ENCODE data around the gene ZKSCAN4. TPM values are rescaled to one million over a fixed set of nuclear protein-coding genes. Genes with fewer than 3 reads are reported as not detected.

The ZKSCAN4 gene
- total and polyA plus RNA-seq, 7 donors = 0.83 to 2.2 (median 1.7) TPM

GRCh38 chr6:28282926-28283325, 30.9 kb upstream of the ZKSCAN4 start:
- no peak for TF ChIP-seq CTCF (IDR thresholded peaks at IDR 0.05)
- H3K9me3 ChIP-seq = peaks cover 5% of the 10 kb centered on the region
- H3K4me1 ChIP-seq = no peaks in the 10 kb centered on the region
- peaks cover 3 to 45% of the 10 kb centered on the region in 2 donors for H3K36me3 ChIP-seq (ENCODE audit: insufficient read depth in 1 of 2, low read depth in 1 of 2)
- H3K27me3 ChIP-seq (ENCODE audit: insufficient read depth in 3 of 3, low read length in 2 of 3) = no peaks in the 10 kb centered on the region
- intact Hi-C loops (cut with DNase I) = loop anchor here in 1 of 2 donors (5.0 kb wide), 1 partner anchor 54 kb away; the partner anchor contains the start of gene ZSCAN31
- DNase-seq (no peak), ATAC-seq (no peak)
- no peak overlapping the region for H3K4me3 ChIP-seq
- 99 to 100% (median 100%) methylated on average over 2 of the region's 2 CpGs for WGBS, 3 donors
- H3K27ac ChIP-seq = no peak overlapping the region

DNA sequence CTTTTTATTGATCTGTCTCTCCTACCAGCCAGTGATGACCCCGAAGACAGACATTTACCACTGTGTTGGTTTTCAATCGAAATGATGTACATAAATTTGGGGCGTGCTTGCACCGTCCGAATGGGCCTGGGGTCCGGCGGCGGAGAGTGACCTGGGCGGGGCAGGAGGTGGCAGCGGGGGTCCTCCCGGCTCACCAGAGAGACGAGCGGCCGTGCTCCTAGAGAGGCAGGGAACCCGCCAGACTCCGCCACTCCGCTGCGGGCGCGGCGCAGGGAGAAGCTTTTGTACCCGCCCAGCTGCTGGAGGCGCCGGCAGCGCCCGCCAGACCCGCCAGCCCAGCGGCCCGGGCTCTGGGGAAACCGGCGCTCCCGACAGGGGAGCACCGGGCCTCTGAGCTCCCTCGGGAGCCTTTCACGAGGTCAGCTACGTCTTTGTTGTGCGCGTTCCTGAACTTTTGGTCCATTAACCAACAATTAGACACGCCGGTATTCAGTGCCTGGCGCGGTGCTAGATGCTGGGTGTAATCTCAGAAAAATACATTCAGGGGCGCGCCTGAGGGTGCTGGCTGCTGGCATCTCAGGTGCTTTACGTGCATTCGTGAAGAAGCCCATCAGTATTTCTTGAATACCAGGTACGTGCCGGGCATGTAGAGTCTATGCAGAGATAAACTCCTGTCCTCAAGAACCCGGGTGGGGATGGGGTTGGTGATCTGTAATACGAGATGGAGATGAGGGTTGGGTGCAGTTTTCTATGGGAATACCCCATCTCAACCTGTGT, 29.4 kb upstream of the ZKSCAN4 start, which contains the start of gene PGBD1:
PGBD1 (plus strand) TSS at position 285 of the 777 bp plus-strand sequence. CDS start 2,242 bp downstream, outside the sequence.
- DNase-seq (peak; percentile 82 to 86), ATAC-seq (peak; percentile 87 to 98 (median 94))
- peak within 1 kb of the TSS; percentile 33 for H3K27ac ChIP-seq
- peaks cover 2 to 45% of the 10 kb centered on the region in 2 donors for H3K36me3 ChIP-seq (ENCODE audit: insufficient read depth in 1 of 2, low read depth in 1 of 2)
- H3K4me3 ChIP-seq = peak within 1 kb of the TSS; percentile 76
- H3K9me3 ChIP-seq = peaks cover 5% of the 10 kb centered on the region
- no peaks in the 10 kb centered on the region for H3K4me1 ChIP-seq
- intact Hi-C loops (cut with DNase I) = loop anchor here in 1 of 2 donors (5.0 kb wide), 1 partner anchor 56 kb away; the partner anchor contains the start of gene ZSCAN31
- no peak for TF ChIP-seq CTCF (IDR thresholded peaks at IDR 0.05)
- no peaks in the 10 kb centered on the region for H3K27me3 ChIP-seq (ENCODE audit: insufficient read depth in 3 of 3, low read length in 2 of 3)
- 0 to 1% (median 0%) methylated on average over 49 to 50 of the region's 50 CpGs for WGBS, 3 donors

GRCh38 chr6:28280595-28281287, 28.7 kb upstream of the ZKSCAN4 start:
- Histone ChIP-seq H3K27ac (no peak overlapping the region), H3K9me3 (peaks cover 5% of the 10 kb centered on the region), H3K36me3 (ENCODE audit: insufficient read depth in 1 of 2, low read depth in 1 of 2) (peaks cover 5 to 45% of the 10 kb centered on the region in 2 donors), H3K4me1 (no peaks in the 10 kb centered on the region), H3K27me3 (ENCODE audit: insufficient read depth in 3 of 3, low read length in 2 of 3) (no peaks in the 10 kb centered on the region), H3K4me3 (peak overlapping the region; percentile 76)
- ATAC-seq (no peak), DNase-seq (no peak)
- WGBS, 3 donors = 36 to 47% (median 41%) methylated on average over 3 of the region's 3 CpGs
- intact Hi-C loops (cut with DNase I) = loop anchor here in 1 of 2 donors (5.0 kb wide), 1 partner anchor 57 kb away; the partner anchor contains the start of gene ZSCAN31
- TF ChIP-seq CTCF (IDR thresholded peaks at IDR 0.05) = no peak

- no peak for DNase-seq
- H3K4me1 ChIP-seq = no peaks in the 10 kb centered on the region
- no peak overlapping the region for H3K4me3 ChIP-seq
- WGBS, 3 donors = 67 to 81% (median 79%) methylated on average over 3 of the region's 3 CpGs
- H3K27ac ChIP-seq = no peak overlapping the region
- TF ChIP-seq CTCF (IDR thresholded peaks at IDR 0.05) = no peak
- H3K9me3 ChIP-seq = peaks cover under 1% of the 10 kb centered on the region
- no peaks in the 10 kb centered on the region for H3K27me3 ChIP-seq (ENCODE audit: insufficient read depth in 3 of 3, low read length in 2 of 3)
- ATAC-seq = no peak
- H3K36me3 ChIP-seq (ENCODE audit: insufficient read depth in 1 of 2, low read depth in 1 of 2) = peaks cover 5 to 54% of the 10 kb centered on the region in 2 donors
- intact Hi-C loops (cut with DNase I) = no loop called here
Observed at GRCh38 chr6:28277746-28278145, 25.7 kb upstream of the ZKSCAN4 start.

All from psoas muscle (tissue), 8 donors.